GM23338 (cell line): ENCODE data around the gene LPP.

ENCODE experiments used
- EZH2 ChIP-seq: fragments of 200-600 bp; sonication (generic); IDR thresholded peaks from one replicate; pipeline ENCODE4 v1.8.0; 2017; ENCODE audit warnings: antibody characterized with exemption, mild to moderate bottlenecking, low read depth; ENCODE audit not compliant: unreplicated experiment
- JUNB ChIP-seq: IDR thresholded peaks from one replicate; pipeline ENCODE4 v1.6.1; 2016; ENCODE audit warnings: antibody characterized with exemption; ENCODE audit not compliant: unreplicated experiment
- POLR2AphosphoS5 ChIP-seq: IDR thresholded peaks from 2 replicates; pipeline ENCODE4 v1.6.1; 2016; ENCODE audit warnings: antibody characterized with exemption, low read depth
- TF ChIP-seq, protein P1 (sequence below), 2 experiments: fragments of 200-600 bp in 1 of 2; sonication (generic) in 1 of 2; conservative IDR thresholded peaks; 2 replicates each; pipeline versions ENCODE4 v1.5.1 to v1.6.1; 2016 to 2017; ENCODE audit warnings: antibody characterized with exemption in 2 of 2, low read depth in 2 of 2, mild to moderate bottlenecking in 2 of 2, moderate library complexity in 1 of 2
- TF ChIP-seq, protein P2 (sequence below): IDR thresholded peaks from 2 replicates; pipeline ENCODE4 v1.6.1; 2016; ENCODE audit warnings: antibody characterized with exemption

DNA sequence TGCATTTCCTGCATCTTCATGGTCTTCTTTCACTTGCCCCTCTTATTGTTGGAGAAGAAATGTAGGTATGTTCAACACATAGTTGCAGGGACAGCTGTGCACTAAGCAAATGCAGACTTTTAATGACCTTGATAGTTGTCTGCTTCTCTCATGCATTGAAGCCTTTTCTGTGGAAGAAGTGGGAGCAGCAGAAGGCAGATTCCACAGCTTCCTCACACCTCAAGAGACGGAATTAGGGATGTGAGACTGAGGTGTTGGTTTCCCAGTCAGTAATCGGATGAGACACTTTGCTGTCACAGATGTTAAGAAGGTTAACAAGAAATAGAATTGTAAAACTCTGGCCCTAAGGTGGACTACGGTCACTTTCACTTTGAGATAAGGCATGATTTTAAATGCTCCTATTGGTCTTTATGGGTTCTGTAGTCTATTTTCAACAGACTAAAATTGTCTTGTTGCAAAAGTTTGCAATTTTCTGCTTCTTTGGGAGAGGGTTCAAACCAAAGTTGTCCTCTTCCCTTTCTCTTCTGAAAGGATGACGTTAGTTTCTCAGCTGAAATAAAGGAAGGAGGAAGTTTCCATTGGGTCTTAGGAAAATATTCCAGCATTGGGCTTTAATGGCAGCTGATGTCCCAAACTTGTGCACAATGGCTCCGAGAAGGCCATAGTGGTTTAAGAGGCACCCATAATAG is 117.4 kb downstream of the LPP start:
- no peak for TF ChIP-seq EZH2
- TF ChIP-seq, protein P1, sequence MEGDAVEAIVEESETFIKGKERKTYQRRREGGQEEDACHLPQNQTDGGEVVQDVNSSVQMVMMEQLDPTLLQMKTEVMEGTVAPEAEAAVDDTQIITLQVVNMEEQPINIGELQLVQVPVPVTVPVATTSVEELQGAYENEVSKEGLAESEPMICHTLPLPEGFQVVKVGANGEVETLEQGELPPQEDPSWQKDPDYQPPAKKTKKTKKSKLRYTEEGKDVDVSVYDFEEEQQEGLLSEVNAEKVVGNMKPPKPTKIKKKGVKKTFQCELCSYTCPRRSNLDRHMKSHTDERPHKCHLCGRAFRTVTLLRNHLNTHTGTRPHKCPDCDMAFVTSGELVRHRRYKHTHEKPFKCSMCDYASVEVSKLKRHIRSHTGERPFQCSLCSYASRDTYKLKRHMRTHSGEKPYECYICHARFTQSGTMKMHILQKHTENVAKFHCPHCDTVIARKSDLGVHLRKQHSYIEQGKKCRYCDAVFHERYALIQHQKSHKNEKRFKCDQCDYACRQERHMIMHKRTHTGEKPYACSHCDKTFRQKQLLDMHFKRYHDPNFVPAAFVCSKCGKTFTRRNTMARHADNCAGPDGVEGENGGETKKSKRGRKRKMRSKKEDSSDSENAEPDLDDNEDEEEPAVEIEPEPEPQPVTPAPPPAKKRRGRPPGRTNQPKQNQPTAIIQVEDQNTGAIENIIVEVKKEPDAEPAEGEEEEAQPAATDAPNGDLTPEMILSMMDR (conservative IDR thresholded peaks at IDR 0.05; ENCODE audit: low read depth in 2 of 2), result no peak
- TF ChIP-seq JUNB, result no peak
- TF ChIP-seq POLR2AphosphoS5, result no peak
- TF ChIP-seq, protein P2, sequence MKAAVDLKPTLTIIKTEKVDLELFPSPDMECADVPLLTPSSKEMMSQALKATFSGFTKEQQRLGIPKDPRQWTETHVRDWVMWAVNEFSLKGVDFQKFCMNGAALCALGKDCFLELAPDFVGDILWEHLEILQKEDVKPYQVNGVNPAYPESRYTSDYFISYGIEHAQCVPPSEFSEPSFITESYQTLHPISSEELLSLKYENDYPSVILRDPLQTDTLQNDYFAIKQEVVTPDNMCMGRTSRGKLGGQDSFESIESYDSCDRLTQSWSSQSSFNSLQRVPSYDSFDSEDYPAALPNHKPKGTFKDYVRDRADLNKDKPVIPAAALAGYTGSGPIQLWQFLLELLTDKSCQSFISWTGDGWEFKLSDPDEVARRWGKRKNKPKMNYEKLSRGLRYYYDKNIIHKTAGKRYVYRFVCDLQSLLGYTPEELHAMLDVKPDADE, result no peak
